ENCODE measurements around the gene GRID2.
"Not testable (repeated sequence)": the region's sequence is repeated elsewhere in the genome, so short reads cannot be mapped to it uniquely, and the experiment has no call there.

Gene GRID2

GRCh38 chr4:93289831-93290230 is 986.1 kb downstream of the GRID2 start:
- in situ Hi-C loops (cut with HindIII; ENCODE audit: low sequenced_read_pairs) = loop anchor here (5.0 kb wide), 1 partner anchor 62 kb away; no protein-coding TSS in a partner anchor

GRCh38 chr4:93299118-93299517 is 995.4 kb downstream of the GRID2 start:
- in situ Hi-C loops (cut with HindIII; ENCODE audit: low sequenced_read_pairs) = no loop called here

- in situ Hi-C loops (cut with HindIII; ENCODE audit: low sequenced_read_pairs) = not testable (repeated sequence)
Measured at GRCh38 chr4:93300780-93301555, 997.2 kb downstream of the GRID2 start.

- in situ Hi-C loops (cut with HindIII; ENCODE audit: low sequenced_read_pairs) = no loop called here
Measured at GRCh38 chr4:93302310-93302709, 998.5 kb downstream of the GRID2 start.

- in situ Hi-C loops (cut with HindIII; ENCODE audit: low sequenced_read_pairs) = no loop called here
Measured at GRCh38 chr4:93303440-93303839, 999.7 kb downstream of the GRID2 start.

DNA sequence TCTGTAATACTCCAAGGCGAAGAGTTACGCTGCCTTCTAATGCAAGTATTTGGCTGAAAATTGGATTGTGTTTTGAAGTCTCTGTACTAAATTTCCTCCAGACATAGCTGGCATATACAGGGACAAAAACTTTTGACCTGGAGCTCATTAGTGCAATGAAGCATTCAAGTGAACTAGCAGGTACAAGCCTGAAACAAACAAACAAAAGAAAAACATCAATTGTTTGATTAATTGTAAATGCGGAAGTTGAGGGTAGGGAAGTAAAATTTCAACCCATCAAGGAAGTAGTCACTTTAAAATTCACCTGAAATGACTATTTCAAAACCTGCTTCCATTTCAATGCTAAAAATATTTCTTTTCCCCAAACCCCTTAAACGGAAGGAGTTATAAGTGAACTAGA is 1008.5 kb downstream of the GRID2 start:
- in situ Hi-C loops (cut with HindIII; ENCODE audit: low sequenced_read_pairs) = no loop called here

DNA sequence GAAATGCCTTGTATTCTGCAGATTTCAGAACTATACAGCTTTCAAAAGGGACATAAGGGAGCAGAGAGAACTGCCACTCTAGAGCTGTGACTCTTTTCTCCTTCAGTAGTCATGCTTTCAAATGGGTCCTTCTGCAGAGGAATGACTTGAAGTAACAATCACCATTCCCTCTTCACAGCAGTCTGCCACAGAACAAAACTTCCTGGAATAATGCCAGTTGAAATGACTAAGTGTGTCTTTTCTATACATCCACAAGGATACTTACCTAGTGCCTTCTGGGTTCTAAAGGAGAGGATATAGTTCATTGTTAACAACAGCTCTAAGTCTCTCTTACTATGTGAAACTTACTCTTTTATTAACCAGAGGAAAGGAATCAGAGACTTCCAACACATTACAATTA is 1009.4 kb downstream of the GRID2 start:
- in situ Hi-C loops (cut with HindIII; ENCODE audit: low sequenced_read_pairs) = no loop called here

DNA sequence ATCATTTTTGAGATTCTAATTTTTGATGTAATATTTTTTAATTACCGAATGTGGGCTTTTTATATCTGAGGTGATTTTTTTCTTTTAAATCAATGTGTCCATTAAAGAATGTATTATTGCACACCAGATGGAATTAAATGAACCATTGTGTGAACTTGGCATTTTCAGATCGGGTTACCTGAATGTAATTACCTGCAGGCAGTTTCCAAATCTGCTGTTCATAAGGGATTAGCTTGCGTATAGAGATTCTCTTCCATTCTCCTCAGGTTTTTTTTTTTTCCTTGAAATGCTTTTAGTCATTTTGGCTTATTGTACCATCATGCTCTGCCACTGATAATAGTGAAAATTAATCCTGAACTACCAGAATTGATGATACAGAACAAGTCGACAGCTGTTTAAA is 1013.3 kb downstream of the GRID2 start:
- in situ Hi-C loops (cut with HindIII; ENCODE audit: low sequenced_read_pairs) = no loop called here

DNA sequence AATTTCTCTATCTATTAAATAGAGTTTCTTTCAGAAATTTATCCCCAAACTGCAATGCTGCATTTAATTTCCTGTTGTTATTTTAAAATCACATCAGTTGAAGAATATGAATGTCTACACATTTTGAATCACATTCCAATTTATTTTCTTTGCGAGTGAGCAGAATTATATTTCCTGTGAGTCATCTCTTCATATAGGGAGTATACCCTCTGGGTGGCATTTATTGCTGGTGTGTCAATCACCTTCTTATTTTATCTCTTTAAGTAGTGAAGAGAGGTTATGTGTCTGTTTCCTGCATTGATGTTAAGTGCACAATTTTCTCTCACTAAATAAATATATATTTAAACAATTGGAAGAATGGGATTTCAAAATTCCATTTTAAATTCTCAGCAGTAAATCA is 1013.8 kb downstream of the GRID2 start:
- in situ Hi-C loops (cut with HindIII; ENCODE audit: low sequenced_read_pairs) = no loop called here

DNA sequence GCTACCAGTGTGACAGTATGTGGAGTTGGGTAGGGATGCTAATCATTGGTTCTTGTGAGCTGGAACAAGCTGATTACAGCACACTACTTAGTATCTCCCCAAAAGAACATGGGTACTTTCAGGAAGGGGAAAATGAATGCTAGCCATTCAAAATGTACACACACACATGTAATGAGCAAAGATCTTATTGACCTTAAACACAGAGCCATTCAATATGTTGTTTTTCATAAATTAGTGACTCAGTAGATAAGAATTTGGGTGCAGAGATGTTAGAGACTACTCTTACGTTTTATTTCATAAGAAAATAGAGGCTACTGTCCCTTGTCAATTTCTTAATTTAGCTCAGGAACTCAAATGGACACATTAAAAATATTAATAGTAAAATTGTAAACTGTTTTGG is 1015.3 kb downstream of the GRID2 start:
- in situ Hi-C loops (cut with HindIII; ENCODE audit: low sequenced_read_pairs) = no loop called here

DNA sequence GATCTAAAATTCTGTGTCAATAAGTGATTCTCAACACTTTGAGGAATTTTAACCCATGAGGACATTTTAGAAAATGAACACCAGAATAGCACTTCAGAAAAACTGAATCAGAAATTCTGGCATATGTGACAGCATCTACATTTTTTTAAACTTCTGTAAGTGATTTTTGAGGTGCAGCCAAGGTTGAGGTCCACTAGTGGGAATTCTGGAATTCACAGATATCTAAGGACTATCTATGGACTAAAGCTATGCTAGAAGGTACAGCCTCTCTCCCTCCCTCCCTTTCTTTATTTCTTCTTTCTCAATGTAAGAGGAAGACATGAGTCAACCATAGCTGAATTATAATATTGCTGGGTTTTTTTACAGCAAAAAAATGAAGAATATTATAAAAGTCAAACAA is 1016.6 kb downstream of the GRID2 start:
- in situ Hi-C loops (cut with HindIII; ENCODE audit: low sequenced_read_pairs) = no loop called here

DNA sequence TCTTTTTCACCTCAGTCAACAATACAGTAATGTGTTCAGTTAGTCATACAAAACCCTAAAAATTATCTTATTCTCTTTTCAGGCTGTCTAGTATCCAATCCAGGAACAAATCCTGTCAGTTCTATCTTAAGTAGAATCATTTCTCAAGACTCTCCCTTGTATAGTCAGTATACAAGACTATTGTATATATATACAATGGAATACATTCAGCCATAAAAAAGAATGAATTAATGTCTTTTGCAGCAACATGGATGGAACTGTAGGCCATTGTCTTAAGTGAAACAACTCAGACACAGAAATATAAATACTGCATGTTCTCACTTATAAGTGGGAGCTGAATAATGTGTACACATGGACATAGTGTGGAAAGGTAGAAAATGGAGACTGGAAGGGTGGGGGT is 1023.6 kb downstream of the GRID2 start:
- in situ Hi-C loops (cut with HindIII; ENCODE audit: low sequenced_read_pairs) = no loop called here

DNA sequence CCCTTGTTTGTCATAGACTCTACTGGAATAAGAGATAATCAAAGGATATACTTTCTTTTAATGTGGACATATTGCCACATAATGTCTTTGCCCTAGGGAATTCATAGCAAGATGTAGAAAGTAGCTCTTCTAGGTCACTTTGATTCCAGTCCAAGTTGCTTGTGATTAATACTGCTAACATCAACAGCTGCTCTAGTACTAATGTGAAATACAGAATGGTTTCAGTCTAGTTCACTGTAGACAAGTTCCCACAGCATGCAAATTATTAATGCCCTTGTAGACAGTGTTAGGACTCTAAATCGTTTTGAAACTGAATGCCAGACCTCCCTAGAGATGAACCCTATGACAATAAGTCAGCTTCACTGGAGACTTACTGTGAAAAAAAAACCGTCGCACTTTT is 1030.2 kb downstream of the GRID2 start:
- in situ Hi-C loops (cut with HindIII; ENCODE audit: low sequenced_read_pairs) = no loop called here

DNA sequence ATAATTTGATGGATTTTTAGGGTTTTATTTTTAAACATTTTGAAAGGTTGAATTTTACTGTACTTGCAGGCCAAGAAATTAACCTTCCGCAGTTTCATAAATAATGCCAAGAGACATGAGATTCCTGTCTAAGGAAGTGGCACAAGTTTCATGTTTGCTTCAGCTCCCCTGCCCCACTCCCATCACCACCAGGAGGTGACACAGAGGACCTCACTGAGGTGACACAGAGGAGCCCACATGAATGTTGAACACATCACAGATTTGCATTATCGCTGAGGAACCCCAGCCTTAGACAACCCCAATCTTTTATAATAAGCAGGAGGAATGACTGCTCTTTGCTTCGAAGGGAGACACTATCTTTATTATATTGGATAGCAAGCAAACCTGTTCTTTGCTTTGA is 1033.4 kb downstream of the GRID2 start:
- in situ Hi-C loops (cut with HindIII; ENCODE audit: low sequenced_read_pairs) = loop anchor here (5.0 kb wide), 1 partner anchor 55 kb away; no protein-coding TSS in a partner anchor

GRCh38 chr4:93342738-93343137 is 1039.0 kb downstream of the GRID2 start:
- in situ Hi-C loops (cut with HindIII; ENCODE audit: low sequenced_read_pairs) = no loop called here

DNA sequence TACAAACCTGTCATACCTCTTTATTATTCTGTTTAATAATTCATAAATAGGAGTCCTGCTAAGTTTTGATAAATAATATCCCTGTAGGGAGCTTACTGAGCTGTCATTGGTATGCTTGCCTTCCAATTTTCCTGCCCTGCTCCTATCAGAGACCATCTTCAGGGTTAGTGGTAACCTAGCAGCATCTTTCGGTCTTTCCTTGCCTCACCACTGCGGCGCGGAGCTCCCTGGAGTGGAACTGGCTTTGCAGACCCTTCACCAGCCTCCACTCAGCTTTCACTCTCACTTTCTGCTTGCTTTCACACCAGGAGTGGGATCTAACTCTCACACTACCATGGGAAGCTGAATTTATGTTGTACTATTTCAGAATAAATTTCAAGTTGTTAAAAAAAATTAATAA is 1043.1 kb downstream of the GRID2 start:
- in situ Hi-C loops (cut with HindIII; ENCODE audit: low sequenced_read_pairs) = no loop called here

DNA sequence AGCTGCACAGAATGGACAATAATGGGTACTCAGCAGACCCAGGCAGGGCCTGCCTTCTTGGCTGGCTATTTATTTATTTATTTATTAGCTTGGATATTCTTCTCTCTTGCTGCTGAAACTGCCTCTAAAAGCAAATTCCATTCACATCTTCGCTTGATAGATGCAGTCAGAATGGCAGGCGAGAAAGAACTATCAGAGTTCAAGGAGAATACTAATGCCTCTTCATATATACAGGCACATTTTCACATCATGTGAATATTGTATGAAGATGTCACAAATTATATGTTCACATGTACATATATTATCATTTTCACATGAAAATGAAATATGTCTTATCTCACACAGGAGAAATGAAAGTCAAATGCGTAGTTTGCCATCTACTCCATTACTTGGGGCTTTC is 1045.1 kb downstream of the GRID2 start:
- in situ Hi-C loops (cut with HindIII; ENCODE audit: low sequenced_read_pairs) = no loop called here

DNA sequence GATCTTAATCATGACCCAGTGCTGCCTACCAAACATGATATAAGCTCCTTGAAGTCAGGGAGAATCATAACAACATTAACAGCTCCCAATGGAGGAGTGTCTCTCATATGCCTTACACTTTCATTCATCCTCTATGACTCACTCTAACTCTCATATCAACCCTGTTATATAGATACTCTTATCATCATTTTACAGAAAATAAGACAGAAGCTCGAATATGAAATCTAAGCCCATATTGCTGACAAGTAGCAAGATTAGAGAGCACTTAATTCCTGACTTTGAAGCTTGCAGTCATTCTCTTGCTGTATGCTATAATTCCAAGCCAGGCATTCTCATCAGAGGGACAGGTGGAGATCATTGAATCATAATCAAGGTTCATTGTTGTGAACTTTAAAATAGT is 1048.1 kb downstream of the GRID2 start:
- in situ Hi-C loops (cut with HindIII; ENCODE audit: low sequenced_read_pairs) = loop anchor here (5.0 kb wide), 1 partner anchor 65 kb away; no protein-coding TSS in a partner anchor

DNA sequence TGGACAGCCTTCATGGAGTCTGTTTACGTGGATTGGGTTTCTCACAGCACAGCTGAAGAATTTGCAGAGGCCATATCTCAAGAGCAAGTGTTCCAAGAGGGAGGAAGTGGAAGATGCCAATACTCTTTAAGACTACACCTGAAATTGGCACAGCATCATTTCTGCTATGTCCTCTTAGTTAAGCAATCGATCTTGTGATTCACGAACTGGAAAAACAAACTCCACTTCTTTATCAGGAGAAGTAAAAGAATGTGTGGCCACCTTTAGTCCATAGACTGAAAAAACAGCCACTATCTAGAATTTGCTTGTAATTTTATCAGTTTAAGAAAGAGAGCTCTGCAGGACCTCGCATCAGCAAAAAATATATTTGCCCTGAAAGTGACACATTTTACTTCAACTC is 1051.6 kb downstream of the GRID2 start:
- in situ Hi-C loops (cut with HindIII; ENCODE audit: low sequenced_read_pairs) = no loop called here

- in situ Hi-C loops (cut with HindIII; ENCODE audit: low sequenced_read_pairs) = no loop called here
Measured at GRCh38 chr4:93359586-93359985, 1055.8 kb downstream of the GRID2 start.

- in situ Hi-C loops (cut with HindIII; ENCODE audit: low sequenced_read_pairs) = not testable (repeated sequence)
Measured at GRCh38 chr4:93366169-93366755, 1062.5 kb downstream of the GRID2 start.

DNA sequence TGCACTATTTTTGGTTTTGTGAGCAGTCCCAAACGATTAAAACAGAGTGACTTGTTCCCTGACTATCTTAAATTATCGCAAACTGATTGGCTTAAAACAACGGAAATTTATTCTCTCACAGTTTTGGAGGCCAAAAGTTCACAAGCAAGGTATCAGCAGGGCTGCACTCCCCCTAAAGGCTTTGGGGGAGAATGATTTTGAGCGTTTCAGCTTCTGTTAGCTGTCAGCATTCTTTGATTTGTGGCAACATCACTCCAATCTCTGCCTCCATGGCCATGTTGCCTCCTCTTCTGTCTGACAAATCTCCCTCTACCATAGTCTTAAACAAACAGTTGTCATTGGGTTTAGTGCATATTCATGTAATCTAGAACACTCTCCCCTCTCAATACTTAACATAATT is 1065.2 kb downstream of the GRID2 start:
- in situ Hi-C loops (cut with HindIII; ENCODE audit: low sequenced_read_pairs) = no loop called here

GRCh38 chr4:93370256-93370655 is 1066.5 kb downstream of the GRID2 start:
- in situ Hi-C loops (cut with HindIII; ENCODE audit: low sequenced_read_pairs) = no loop called here
